ENCODE measurements around the gene DCAF11.

The DCAF11 gene

DNA sequence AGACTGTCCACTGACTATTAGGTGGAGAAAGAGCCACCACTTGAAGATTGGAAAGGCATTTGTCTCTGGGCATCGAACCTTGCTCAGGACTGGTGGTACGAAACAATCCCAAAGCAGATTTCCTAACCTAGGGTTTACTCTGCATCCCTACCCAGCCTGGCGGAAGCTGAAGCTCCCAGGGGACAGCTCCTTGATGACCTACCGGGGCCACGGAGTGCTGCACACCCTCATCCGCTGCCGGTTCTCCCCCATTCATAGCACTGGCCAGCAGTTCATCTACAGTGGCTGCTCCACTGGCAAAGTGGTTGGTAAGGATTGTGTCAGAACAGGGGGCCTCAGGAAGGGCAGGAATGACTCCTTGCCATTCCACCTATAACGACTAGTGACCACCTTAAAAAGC lies 6.6 kb downstream of the DCAF11 start:
- no peak overlapping the region for H3K4me3 ChIP-seq
- H3K36me3 ChIP-seq: peaks cover 67 to 78% (median 75%) of the 10 kb centered on the region in 3 donors
- no peak overlapping the region for H3K27ac ChIP-seq

DNA sequence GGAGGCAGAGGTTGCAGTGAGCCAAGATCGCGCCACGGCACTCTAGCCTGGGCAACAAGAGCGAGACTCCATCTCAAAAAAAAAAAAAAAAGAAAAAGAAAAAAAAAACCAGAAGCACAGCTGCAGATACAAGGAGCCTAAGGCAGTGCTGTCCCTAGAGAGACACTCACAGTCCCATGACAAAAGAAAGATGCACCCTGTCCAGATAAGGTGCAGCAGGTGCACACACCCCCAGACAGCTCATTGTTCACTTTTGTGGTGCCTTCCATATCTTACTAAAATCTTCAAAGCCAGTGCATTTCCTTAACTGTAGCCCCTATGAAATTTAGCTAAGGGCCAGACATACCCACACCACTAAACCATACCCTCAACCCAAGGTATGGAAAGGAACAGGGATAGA lies 7.8 kb downstream of the DCAF11 start:
- no peaks in the 10 kb centered on the region for H3K9me3 ChIP-seq
- no peaks in the 10 kb centered on the region for H3K27me3 ChIP-seq
- peaks cover 0 to under 1% (median 0%) of the 10 kb centered on the region in 4 donors for H3K4me1 ChIP-seq
- H3K36me3 ChIP-seq: peaks cover 63 to 72% (median 64%) of the 10 kb centered on the region in 3 donors
- intact Hi-C loops (cut with DNase I; ENCODE audit: low total_unique reads): no loop called here
- no peak for DNase-seq
- TF ChIP-seq, protein P1, sequence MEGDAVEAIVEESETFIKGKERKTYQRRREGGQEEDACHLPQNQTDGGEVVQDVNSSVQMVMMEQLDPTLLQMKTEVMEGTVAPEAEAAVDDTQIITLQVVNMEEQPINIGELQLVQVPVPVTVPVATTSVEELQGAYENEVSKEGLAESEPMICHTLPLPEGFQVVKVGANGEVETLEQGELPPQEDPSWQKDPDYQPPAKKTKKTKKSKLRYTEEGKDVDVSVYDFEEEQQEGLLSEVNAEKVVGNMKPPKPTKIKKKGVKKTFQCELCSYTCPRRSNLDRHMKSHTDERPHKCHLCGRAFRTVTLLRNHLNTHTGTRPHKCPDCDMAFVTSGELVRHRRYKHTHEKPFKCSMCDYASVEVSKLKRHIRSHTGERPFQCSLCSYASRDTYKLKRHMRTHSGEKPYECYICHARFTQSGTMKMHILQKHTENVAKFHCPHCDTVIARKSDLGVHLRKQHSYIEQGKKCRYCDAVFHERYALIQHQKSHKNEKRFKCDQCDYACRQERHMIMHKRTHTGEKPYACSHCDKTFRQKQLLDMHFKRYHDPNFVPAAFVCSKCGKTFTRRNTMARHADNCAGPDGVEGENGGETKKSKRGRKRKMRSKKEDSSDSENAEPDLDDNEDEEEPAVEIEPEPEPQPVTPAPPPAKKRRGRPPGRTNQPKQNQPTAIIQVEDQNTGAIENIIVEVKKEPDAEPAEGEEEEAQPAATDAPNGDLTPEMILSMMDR (IDR thresholded peaks at IDR 0.05): no peak
- no peak overlapping the region for H3K27ac ChIP-seq
- H3K4me3 ChIP-seq: no peak overlapping the region

More for the DNA sequence above, 6.6 kb downstream of the DCAF11 start:
- no peak for DNase-seq
- peaks cover 0 to 13% (median 6%) of the 10 kb centered on the region in 4 donors for H3K4me1 ChIP-seq
- H3K27me3 ChIP-seq: no peaks in the 10 kb centered on the region
- TF ChIP-seq, protein P1 (IDR thresholded peaks at IDR 0.05): no peak
- H3K9me3 ChIP-seq: no peaks in the 10 kb centered on the region
- intact Hi-C loops (cut with DNase I; ENCODE audit: low total_unique reads): no loop called here

GRCh38 chr14:24122898-24123297 lies 8.3 kb downstream of the DCAF11 start:
- TF ChIP-seq, protein P1 (IDR thresholded peaks at IDR 0.05): no peak
- H3K27ac ChIP-seq: no peak overlapping the region
- intact Hi-C loops (cut with DNase I; ENCODE audit: low total_unique reads): no loop called here
- H3K27me3 ChIP-seq: no peaks in the 10 kb centered on the region
- H3K9me3 ChIP-seq: no peaks in the 10 kb centered on the region
- no peak overlapping the region for H3K4me3 ChIP-seq
- H3K4me1 ChIP-seq: no peaks in the 10 kb centered on the region
- DNase-seq: peak in 1 of 2 donors; percentile 33
- H3K36me3 ChIP-seq: peaks cover 59 to 68% (median 61%) of the 10 kb centered on the region in 3 donors

- Histone ChIP-seq H3K9me3 (no peaks in the 10 kb centered on the region), H3K4me1 (no peaks in the 10 kb centered on the region), H3K36me3 (peaks cover 51 to 60% (median 53%) of the 10 kb centered on the region in 3 donors), H3K27ac (no peak overlapping the region), H3K27me3 (no peaks in the 10 kb centered on the region), H3K4me3 (no peak overlapping the region)
- DNase-seq: peak in 1 of 2 donors; percentile 41
- intact Hi-C loops (cut with DNase I; ENCODE audit: low total_unique reads): no loop called here
- TF ChIP-seq, protein P1 (IDR thresholded peaks at IDR 0.05): no peak
These were observed 9.1 kb downstream of the DCAF11 start for GRCh38 chr14:24123424-24124417.

DNA sequence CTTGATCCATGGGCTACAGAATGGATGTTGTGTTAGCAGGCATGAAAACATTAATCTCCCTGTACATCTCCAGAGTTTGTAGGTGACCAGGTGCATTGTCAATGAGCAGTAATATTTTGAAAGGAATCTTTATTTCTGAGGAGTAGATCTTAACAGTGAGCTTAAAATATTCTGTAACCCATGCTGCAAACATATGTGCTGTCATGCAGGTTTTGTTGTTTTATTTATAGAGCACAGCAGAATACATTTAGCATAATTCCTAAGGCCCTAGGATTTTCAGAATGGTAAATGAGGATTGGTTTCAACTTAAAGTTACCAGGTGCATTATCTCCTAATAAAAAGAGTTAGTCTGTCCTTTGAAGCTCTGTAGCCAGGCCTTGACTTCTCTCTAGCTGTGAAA lies 12.4 kb downstream of the DCAF11 start:
- no peaks in the 10 kb centered on the region for H3K9me3 ChIP-seq
- no peak overlapping the region for H3K27ac ChIP-seq
- H3K27me3 ChIP-seq: no peaks in the 10 kb centered on the region
- no peak overlapping the region for H3K4me3 ChIP-seq
- H3K4me1 ChIP-seq: peaks cover 0 to 9% (median 0%) of the 10 kb centered on the region in 4 donors
- TF ChIP-seq, protein P1 (IDR thresholded peaks at IDR 0.05): no peak
- H3K36me3 ChIP-seq: peaks cover 19 to 34% (median 21%) of the 10 kb centered on the region in 3 donors
- intact Hi-C loops (cut with DNase I; ENCODE audit: low total_unique reads): no loop called here
- DNase-seq: no peak
